Right lobe of liver (tissue), 4 donors: Measurements from ENCODE around the gene RPUSD4.

Source experiments
- CTCF ChIP-seq, 4 donors: fragments of 200-600 bp in 3 of 4; fragments of 450-650 bp in 1 of 4; IDR thresholded peaks; one replicate each; pipeline versions ENCODE4 v1.5.1 to v1.8.0; 2016 to 2022; ENCODE audit warnings: antibody characterized with exemption in 4 of 4, mild to moderate bottlenecking in 2 of 4
- POLR2A ChIP-seq: fragments of 450-650 bp; IDR thresholded peaks from one replicate; pipeline ENCODE4 v1.6.1; 2017; ENCODE audit warnings: antibody characterized with exemption, mild to moderate bottlenecking
- donor health status: DM: no; HTN: no; CAD: no.
- donor health status: DM: no; HTN: no; CAD: no.
- donor health status: DM: no; HTN: yes; CAD: no.

GRCh38 chr11:126186025-126186698 lies 25.3 kb downstream of the RPUSD4 start:
- no peak for TF ChIP-seq POLR2A
- TF ChIP-seq CTCF (IDR thresholded peaks at IDR 0.05): no peak
